Lower leg skin (tissue), 4 donors: ENCODE results near the gene STK35. TPM values are rescaled to one million over a fixed set of nuclear protein-coding genes. Genes with fewer than 3 reads are reported as not detected.
A peak's percentile ranks its signal among the peaks of the same experiment; 100 is the strongest.

Source experiments
- DNase-seq, 2 donors: peaks; one replicate each; pipeline ENCODE4 v3.0.0-alpha.2; 2019; ENCODE audit warnings: low spot score in 2 of 2
- H3K4me3 ChIP-seq: fragments of 200-600 bp; sonication (generic); 2 replicates; pipeline ENCODE4 v1.5.1; 2017; ENCODE audit warnings: mild to moderate bottlenecking, low read depth; ENCODE audit not compliant: poor library complexity, severe bottlenecking
- CTCF ChIP-seq, 3 donors: fragments of 450-650 bp; IDR thresholded peaks; one replicate each; pipeline ENCODE4 v1.5.1; 2016; ENCODE audit warnings: antibody characterized with exemption in 3 of 3, mild to moderate bottlenecking in 3 of 3, moderate library complexity in 2 of 3
- POLR2A ChIP-seq, 2 donors: fragments of 450-650 bp; IDR thresholded peaks; one replicate each; pipeline ENCODE4 v1.6.1; 2016 to 2017; ENCODE audit warnings: antibody characterized with exemption in 2 of 2, mild to moderate bottlenecking in 1 of 2, moderate library complexity in 1 of 2
- WGBS, 2 donors: methylation state at CpG; one replicate each; pipeline ENCODE4 v1.1.5; 2018; 5-methylcytosine and 5-hydroxymethylcytosine counted together
- intact Hi-C: fragments of 100-400 bp; cut with DNase I; formaldehyde crosslinking; loops from one replicate; pipeline ENCODE4 v1.15.0; 2023; ENCODE audit warnings: low total_unique reads
- total RNA-seq, 4 donors: library from RNA; depleted of rRNA; stranded (reverse); fragments of >200 nt; gene quantifications; one replicate each; pipeline ENCODE4 v1.1.0, GENCODE V29; 2016

STK35 gene
- total RNA-seq, 4 donors from 2014 or later = 16.2 to 28.8 (median 21.5) TPM

GRCh38 chr20:2132461-2132901, 30.9 kb downstream of the STK35 start:
- TF ChIP-seq POLR2A (IDR thresholded peaks at IDR 0.05) (no peak), CTCF (IDR thresholded peaks at IDR 0.05) (no peak)
- no peak overlapping the region for H3K4me3 ChIP-seq
- WGBS, 2 donors = 61 to 63% methylated on average over 3 of the region's 3 CpGs
- no peak for DNase-seq
- intact Hi-C loops = no loop called here

GRCh38 chr20:2133318-2134183, 31.9 kb downstream of the STK35 start:
- WGBS, 2 donors = 48 to 54% methylated on average over 9 of the region's 9 CpGs
- intact Hi-C loops = no loop called here
- no peak for TF ChIP-seq POLR2A (IDR thresholded peaks at IDR 0.05)
- TF ChIP-seq CTCF (IDR thresholded peaks at IDR 0.05) = no peak
- peak in 1 of 2 donors; percentile 29 for DNase-seq
- H3K4me3 ChIP-seq = no peak overlapping the region

GRCh38 chr20:2135013-2135412, 33.4 kb downstream of the STK35 start:
- WGBS, 2 donors = 85 to 87% methylated on average over 4 of the region's 4 CpGs
- no peak for DNase-seq
- TF ChIP-seq POLR2A (IDR thresholded peaks at IDR 0.05) (no peak), CTCF (IDR thresholded peaks at IDR 0.05) (no peak)
- no peak overlapping the region for H3K4me3 ChIP-seq
- intact Hi-C loops = no loop called here

- TF ChIP-seq CTCF (IDR thresholded peaks at IDR 0.05) (no peak), POLR2A (IDR thresholded peaks at IDR 0.05) (no peak)
- intact Hi-C loops = no loop called here
- DNase-seq = no peak
- WGBS, 2 donors = 87 to 96% methylated on average over 4 of the region's 4 CpGs
- no peak overlapping the region for H3K4me3 ChIP-seq
Measured at GRCh38 chr20:2136275-2136674, 34.6 kb downstream of the STK35 start.

GRCh38 chr20:2137552-2138201, 36.0 kb downstream of the STK35 start:
- TF ChIP-seq POLR2A (IDR thresholded peaks at IDR 0.05) = no peak
- TF ChIP-seq CTCF (IDR thresholded peaks at IDR 0.05) = no peak
- H3K4me3 ChIP-seq = no peak overlapping the region
- WGBS, 2 donors = 90% methylated on average over 11 of the region's 11 CpGs
- intact Hi-C loops = no loop called here
- no peak for DNase-seq
